ENCODE results near the gene CCDC88C.

CCDC88C gene

DNA sequence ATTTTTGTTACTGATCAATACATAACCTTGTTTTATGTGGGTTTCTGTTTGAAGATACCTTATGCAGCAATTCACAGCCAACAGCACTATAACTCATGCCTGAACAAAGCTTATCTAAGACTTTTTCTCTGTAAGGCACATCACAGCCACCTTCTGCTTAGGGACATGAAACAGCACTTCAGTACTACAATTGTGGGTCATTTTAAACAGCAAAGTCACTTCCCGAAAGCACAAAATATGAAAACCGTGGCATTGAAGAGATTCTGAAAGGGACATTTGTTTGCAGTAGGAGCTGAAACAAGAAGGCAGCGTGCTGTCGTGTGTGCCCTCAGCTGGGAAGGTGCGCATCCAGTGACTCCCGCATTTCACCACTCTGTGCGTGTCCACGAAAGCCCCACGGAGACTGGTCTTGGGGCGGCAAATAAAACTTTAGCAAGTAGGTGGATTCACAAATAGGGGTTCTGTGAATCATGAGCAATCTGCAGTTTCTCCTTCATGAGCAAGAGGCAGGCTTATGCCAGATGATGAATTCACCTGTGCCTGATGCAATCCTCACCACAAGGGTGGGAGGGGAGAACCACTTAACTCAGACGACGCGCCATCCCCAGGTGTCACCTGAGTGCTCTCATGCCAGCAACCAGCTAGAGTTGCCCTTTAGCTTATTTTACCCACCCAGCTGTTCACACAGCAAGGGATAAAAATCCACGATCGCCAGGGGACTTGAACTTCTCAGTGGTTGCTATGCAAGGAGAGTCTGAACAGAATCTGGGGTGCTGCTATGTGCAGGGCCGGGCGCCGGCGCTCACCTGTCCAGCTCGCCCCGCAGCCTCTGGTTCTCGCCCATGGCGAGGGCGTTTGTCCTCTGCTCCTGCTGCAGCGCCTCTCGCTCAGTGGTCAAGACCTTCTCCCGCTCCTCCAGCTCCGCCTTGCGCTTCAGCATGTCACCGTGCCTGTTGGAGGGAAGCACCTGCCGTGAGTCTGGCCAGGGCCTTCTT is 118.2 kb downstream of the CCDC88C start:
- Histone ChIP-seq H3K27me3 (ENCODE audit: low read depth, low read length) (no peaks in the 10 kb centered on the region), H3K4me3 (ENCODE audit: low read length) (no peak overlapping the region), H2AFZ (ENCODE audit: low read depth, low read length) (no peak overlapping the region), H4K20me1 (ENCODE audit: insufficient read depth, low read length) (no peaks in the 10 kb centered on the region), H3K79me2 (ENCODE audit: low read length) (peaks cover 10% of the 10 kb centered on the region), H3K4me1 (ENCODE audit: low read length) (peaks cover 53% of the 10 kb centered on the region), H3K9me3 (ENCODE audit: insufficient read depth, low read length) (no peaks in the 10 kb centered on the region), H3K4me2 (ENCODE audit: low read length) (0 out of 2 replicates have a peak overlapping the region, but pooled peaks have one; percentile 16), H3K27ac (ENCODE audit: low read length) (peak overlapping the region; percentile 60), H3K9ac (ENCODE audit: low read length) (0 out of 2 replicates have a peak overlapping the region, but pooled peaks have one; percentile 16), H3K36me3 (replicated peaks; ENCODE audit: low read depth, low read length) (peaks cover 76% of the 10 kb centered on the region)
- no peak for TF ChIP-seq CTCF (IDR thresholded peaks at IDR 0.05; ENCODE audit: low read depth, low read length)
- no peak for TF ChIP-seq EZH2phosphoT487 (IDR thresholded peaks at IDR 0.05; ENCODE audit: low read depth)

- H3K79me2 ChIP-seq (ENCODE audit: low read length) = peaks cover 10% of the 10 kb centered on the region
- H3K4me2 ChIP-seq (ENCODE audit: low read length) = no peak overlapping the region
- no peak overlapping the region for H3K4me3 ChIP-seq (ENCODE audit: low read length)
- TF ChIP-seq EZH2phosphoT487 (IDR thresholded peaks at IDR 0.05; ENCODE audit: low read depth) (no peak), CTCF (IDR thresholded peaks at IDR 0.05; ENCODE audit: low read depth, low read length) (no peak)
- H2AFZ ChIP-seq (ENCODE audit: low read depth, low read length) = no peak overlapping the region
- no peaks in the 10 kb centered on the region for H3K9me3 ChIP-seq (ENCODE audit: insufficient read depth, low read length)
- no peak overlapping the region for H3K27ac ChIP-seq (ENCODE audit: low read length)
- H3K27me3 ChIP-seq (ENCODE audit: low read depth, low read length) = no peaks in the 10 kb centered on the region
- H3K9ac ChIP-seq (ENCODE audit: low read length) = no peak overlapping the region
- H3K36me3 ChIP-seq (replicated peaks; ENCODE audit: low read depth, low read length) = peaks cover 76% of the 10 kb centered on the region
- no peaks in the 10 kb centered on the region for H4K20me1 ChIP-seq (ENCODE audit: insufficient read depth, low read length)
- H3K4me1 ChIP-seq (ENCODE audit: low read length) = peaks cover 47% of the 10 kb centered on the region
Measured at GRCh38 chr14:91298576-91298975, 119.0 kb downstream of the CCDC88C start.

DNA sequence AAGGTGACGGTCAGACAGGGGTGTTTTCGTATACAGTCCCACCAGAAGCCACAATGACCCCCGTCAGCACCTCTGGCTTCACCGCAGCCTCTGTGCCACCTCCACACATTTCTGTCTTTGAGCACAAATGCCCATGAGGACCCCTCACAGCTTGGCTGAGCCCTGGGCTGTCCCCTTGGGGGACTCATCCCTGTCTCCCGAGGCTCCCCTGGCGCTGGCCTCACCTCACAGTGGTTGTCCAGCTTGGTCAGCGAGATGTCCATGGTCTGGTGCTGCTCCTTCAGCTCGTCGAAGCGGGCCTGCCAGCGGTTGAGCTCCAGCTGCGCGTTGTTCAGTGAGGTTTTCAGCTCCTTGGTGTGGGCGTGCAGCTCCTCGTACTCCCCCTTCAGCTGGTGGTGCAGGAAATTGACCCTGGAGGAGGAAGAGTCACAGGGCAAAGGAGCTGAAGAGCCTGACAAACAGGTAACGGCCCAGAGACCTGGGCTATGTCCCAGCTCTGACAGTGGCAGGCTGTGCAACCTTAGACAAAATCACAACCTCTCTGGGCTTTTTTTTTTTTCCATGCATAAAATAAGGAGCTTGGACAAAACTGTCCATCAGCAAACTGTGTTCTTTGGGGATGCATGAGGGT is 120.4 kb downstream of the CCDC88C start:
- no peaks in the 10 kb centered on the region for H3K27me3 ChIP-seq (ENCODE audit: low read depth, low read length)
- peaks cover 10% of the 10 kb centered on the region for H3K79me2 ChIP-seq (ENCODE audit: low read length)
- no peak overlapping the region for H3K4me2 ChIP-seq (ENCODE audit: low read length)
- peaks cover 82% of the 10 kb centered on the region for H3K36me3 ChIP-seq (replicated peaks; ENCODE audit: low read depth, low read length)
- H3K4me3 ChIP-seq (ENCODE audit: low read length) = no peak overlapping the region
- no peak for TF ChIP-seq CTCF (IDR thresholded peaks at IDR 0.05; ENCODE audit: low read depth, low read length)
- no peak for TF ChIP-seq EZH2phosphoT487 (IDR thresholded peaks at IDR 0.05; ENCODE audit: low read depth)
- H2AFZ ChIP-seq (ENCODE audit: low read depth, low read length) = no peak overlapping the region
- H3K9ac ChIP-seq (ENCODE audit: low read length) = no peak overlapping the region
- H3K9me3 ChIP-seq (ENCODE audit: insufficient read depth, low read length) = no peaks in the 10 kb centered on the region
- no peak overlapping the region for H3K27ac ChIP-seq (ENCODE audit: low read length)
- peaks cover 33% of the 10 kb centered on the region for H3K4me1 ChIP-seq (ENCODE audit: low read length)
- no peaks in the 10 kb centered on the region for H4K20me1 ChIP-seq (ENCODE audit: insufficient read depth, low read length)

All from OCI-LY3 (cell line).